Measurements from ENCODE around the gene DSCAML1. TPM values are rescaled to one million over a fixed set of nuclear protein-coding genes. Genes with fewer than 3 reads are reported as not detected.

The DSCAML1 gene
- total RNA-seq, 1 donor from 2014 or later = 0.16 TPM

DNA sequence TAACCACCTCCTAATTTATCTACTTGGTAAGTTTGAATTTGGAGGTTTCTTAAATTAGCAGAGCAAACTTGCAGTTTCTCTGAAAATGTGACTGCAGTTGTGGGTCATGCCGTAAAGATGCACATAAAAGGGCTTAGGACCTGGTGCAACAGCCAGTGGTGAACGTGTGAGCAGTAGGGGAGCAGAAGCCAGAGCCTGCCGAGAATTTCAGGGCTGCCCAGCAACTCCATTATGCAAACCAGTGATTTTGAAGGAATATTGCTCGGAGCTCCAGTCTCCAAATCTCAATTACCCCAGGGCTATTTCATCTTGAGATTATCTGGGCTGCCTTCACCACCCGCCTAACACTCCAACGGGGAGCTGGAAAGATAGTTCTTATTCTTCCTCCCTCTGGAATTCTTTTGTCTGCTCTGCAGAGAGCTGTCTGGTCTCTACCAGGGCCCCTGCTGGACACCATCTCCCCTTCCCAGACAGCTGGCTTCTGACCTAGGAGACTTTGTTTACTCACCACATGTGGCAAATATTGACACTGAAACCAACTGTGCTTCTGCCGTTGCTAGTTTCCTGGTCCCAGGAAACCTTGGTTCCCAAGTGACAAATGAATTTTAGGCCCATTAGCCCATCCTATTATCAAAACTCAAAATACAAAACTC lies 93.9 kb downstream of the DSCAML1 start:
- Histone ChIP-seq H4K20me1 (ENCODE audit: insufficient read depth, low read length) (no peaks in the 10 kb centered on the region), H3K36me3 (ENCODE audit: insufficient read depth, low read length) (no peaks in the 10 kb centered on the region), H3K79me2 (ENCODE audit: insufficient read depth, low read length) (no peaks in the 10 kb centered on the region), H3K4me2 (ENCODE audit: low read length) (no peak overlapping the region), H3K9ac (ENCODE audit: low read length) (no peak overlapping the region), H3K27me3 (ENCODE audit: insufficient read depth, low read length) (peaks cover 10% of the 10 kb centered on the region), H3K4me1 (ENCODE audit: insufficient read depth, low read length) (no peaks in the 10 kb centered on the region), H3K4me3 (ENCODE audit: insufficient read depth, low read depth, low read length) (no peak overlapping the region), H3K27ac (ENCODE audit: low read depth, low read length) (no peak overlapping the region), H2AFZ (ENCODE audit: low read depth, low read length) (no peak overlapping the region), H3K9me3 (ENCODE audit: insufficient read depth, low read depth, low read length) (no peaks in the 10 kb centered on the region)
- Mint-ChIP-seq H3K9me3 (ENCODE audit: unreplicated experiment) (peaks cover 3% of the 10 kb centered on the region), H3K36me3 (ENCODE audit: low read depth, unreplicated experiment) (no peaks in the 10 kb centered on the region), H3K27me3 (ENCODE audit: low read depth, unreplicated experiment) (peaks cover 49% of the 10 kb centered on the region), H3K4me3 (ENCODE audit: unreplicated experiment) (no peak overlapping the region), H3K4me1 (ENCODE audit: low read depth, unreplicated experiment) (peaks cover 21% of the 10 kb centered on the region), H3K27ac (ENCODE audit: unreplicated experiment) (no peak overlapping the region)
- TF ChIP-seq, protein P1, sequence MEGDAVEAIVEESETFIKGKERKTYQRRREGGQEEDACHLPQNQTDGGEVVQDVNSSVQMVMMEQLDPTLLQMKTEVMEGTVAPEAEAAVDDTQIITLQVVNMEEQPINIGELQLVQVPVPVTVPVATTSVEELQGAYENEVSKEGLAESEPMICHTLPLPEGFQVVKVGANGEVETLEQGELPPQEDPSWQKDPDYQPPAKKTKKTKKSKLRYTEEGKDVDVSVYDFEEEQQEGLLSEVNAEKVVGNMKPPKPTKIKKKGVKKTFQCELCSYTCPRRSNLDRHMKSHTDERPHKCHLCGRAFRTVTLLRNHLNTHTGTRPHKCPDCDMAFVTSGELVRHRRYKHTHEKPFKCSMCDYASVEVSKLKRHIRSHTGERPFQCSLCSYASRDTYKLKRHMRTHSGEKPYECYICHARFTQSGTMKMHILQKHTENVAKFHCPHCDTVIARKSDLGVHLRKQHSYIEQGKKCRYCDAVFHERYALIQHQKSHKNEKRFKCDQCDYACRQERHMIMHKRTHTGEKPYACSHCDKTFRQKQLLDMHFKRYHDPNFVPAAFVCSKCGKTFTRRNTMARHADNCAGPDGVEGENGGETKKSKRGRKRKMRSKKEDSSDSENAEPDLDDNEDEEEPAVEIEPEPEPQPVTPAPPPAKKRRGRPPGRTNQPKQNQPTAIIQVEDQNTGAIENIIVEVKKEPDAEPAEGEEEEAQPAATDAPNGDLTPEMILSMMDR (IDR thresholded peaks at IDR 0.05; ENCODE audit: insufficient read depth, low read depth, low read length) = no peak
- no peak for TF ChIP-seq EZH2 (IDR thresholded peaks at IDR 0.05; ENCODE audit: insufficient read depth, low read length)
- no peak for FAIRE-seq
- no peak for DNase-seq (ENCODE audit: low read depth)

DNA sequence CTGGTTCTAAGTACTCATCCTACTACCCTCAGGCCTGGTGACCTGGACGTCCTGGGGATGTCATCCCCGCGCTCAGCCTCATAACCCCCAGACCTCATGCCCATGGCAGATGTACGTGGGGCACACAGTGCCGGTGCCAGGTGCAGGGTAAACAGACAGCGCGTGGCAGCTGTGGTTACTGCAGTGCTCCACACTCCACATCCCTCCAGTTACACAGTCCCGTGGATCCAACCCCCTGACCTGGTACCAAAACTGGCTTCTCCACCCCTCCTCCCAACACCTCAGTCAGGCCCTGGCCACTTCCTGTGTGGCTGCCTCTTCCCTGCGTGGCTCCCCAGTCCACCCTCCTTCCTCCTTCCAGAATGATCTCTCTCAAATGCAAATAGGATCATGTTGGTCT lies 95.2 kb downstream of the DSCAML1 start:
- H3K4me1 Mint-ChIP-seq (ENCODE audit: low read depth, unreplicated experiment) = peaks cover 21% of the 10 kb centered on the region
- no peak overlapping the region for H3K9ac ChIP-seq (ENCODE audit: low read length)

DNA sequence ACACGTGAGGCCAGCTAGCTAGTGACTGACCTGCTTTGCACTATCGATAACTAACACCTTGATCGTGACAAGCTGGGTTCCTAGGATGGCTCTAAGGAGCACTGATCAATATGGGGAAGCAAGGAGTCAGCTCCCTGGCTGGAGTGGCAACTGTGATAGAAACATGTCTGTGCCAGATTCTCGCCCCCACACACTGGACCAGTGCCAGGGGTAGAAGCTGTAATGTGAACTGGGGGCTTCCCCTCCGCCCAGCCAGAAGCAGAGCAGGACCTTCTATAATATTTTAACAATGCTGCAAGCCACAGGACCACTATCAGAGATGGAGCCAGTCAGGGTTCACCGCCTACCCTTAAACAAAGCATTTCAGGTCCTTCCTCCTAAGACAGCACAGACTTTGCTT lies 96.5 kb downstream of the DSCAML1 start:
- H3K4me3 Mint-ChIP-seq (ENCODE audit: unreplicated experiment) = no peak overlapping the region
- H3K9me3 ChIP-seq (ENCODE audit: insufficient read depth, low read depth, low read length) = no peaks in the 10 kb centered on the region
- no peaks in the 10 kb centered on the region for H3K79me2 ChIP-seq (ENCODE audit: insufficient read depth, low read length)
- H2AFZ ChIP-seq (ENCODE audit: low read depth, low read length) = no peak overlapping the region
- no peak overlapping the region for H3K9ac ChIP-seq (ENCODE audit: low read length)
- DNase-seq (ENCODE audit: low read depth) (no peak), FAIRE-seq (no peak)
- peaks cover 3% of the 10 kb centered on the region for H3K9me3 Mint-ChIP-seq (ENCODE audit: unreplicated experiment)
- no peak overlapping the region for H3K27ac ChIP-seq (ENCODE audit: low read depth, low read length)
- no peaks in the 10 kb centered on the region for H3K4me1 ChIP-seq (ENCODE audit: insufficient read depth, low read length)
- peaks cover 21% of the 10 kb centered on the region for H3K4me1 Mint-ChIP-seq (ENCODE audit: low read depth, unreplicated experiment)
- no peak overlapping the region for H3K4me2 ChIP-seq (ENCODE audit: low read length)
- no peaks in the 10 kb centered on the region for H3K36me3 ChIP-seq (ENCODE audit: insufficient read depth, low read length)
- H3K27me3 Mint-ChIP-seq (ENCODE audit: low read depth, unreplicated experiment) = peaks cover 31% of the 10 kb centered on the region
- H3K4me3 ChIP-seq (ENCODE audit: insufficient read depth, low read depth, low read length) = no peak overlapping the region
- H3K27me3 ChIP-seq (ENCODE audit: insufficient read depth, low read length) = peaks cover 14% of the 10 kb centered on the region
- no peaks in the 10 kb centered on the region for H4K20me1 ChIP-seq (ENCODE audit: insufficient read depth, low read length)
- no peaks in the 10 kb centered on the region for H3K36me3 Mint-ChIP-seq (ENCODE audit: low read depth, unreplicated experiment)
- TF ChIP-seq, protein P1 (IDR thresholded peaks at IDR 0.05; ENCODE audit: insufficient read depth, low read depth, low read length) = no peak
- TF ChIP-seq EZH2 (IDR thresholded peaks at IDR 0.05; ENCODE audit: insufficient read depth, low read length) = no peak
- H3K27ac Mint-ChIP-seq (ENCODE audit: unreplicated experiment) = no peak overlapping the region

More for the DNA sequence above, 95.2 kb downstream of the DSCAML1 start:
- Histone ChIP-seq H2AFZ (ENCODE audit: low read depth, low read length) (no peak overlapping the region), H3K9me3 (ENCODE audit: insufficient read depth, low read depth, low read length) (no peaks in the 10 kb centered on the region), H3K27ac (ENCODE audit: low read depth, low read length) (no peak overlapping the region), H3K36me3 (ENCODE audit: insufficient read depth, low read length) (no peaks in the 10 kb centered on the region), H3K27me3 (ENCODE audit: insufficient read depth, low read length) (peaks cover 10% of the 10 kb centered on the region), H3K4me1 (ENCODE audit: insufficient read depth, low read length) (no peaks in the 10 kb centered on the region), H3K4me2 (ENCODE audit: low read length) (no peak overlapping the region), H4K20me1 (ENCODE audit: insufficient read depth, low read length) (no peaks in the 10 kb centered on the region), H3K4me3 (ENCODE audit: insufficient read depth, low read depth, low read length) (no peak overlapping the region), H3K79me2 (ENCODE audit: insufficient read depth, low read length) (no peaks in the 10 kb centered on the region)
- Mint-ChIP-seq H3K27me3 (ENCODE audit: low read depth, unreplicated experiment) (peaks cover 44% of the 10 kb centered on the region), H3K27ac (ENCODE audit: unreplicated experiment) (peak overlapping the region; percentile 18), H3K4me3 (ENCODE audit: unreplicated experiment) (no peak overlapping the region), H3K9me3 (ENCODE audit: unreplicated experiment) (peaks cover 3% of the 10 kb centered on the region), H3K36me3 (ENCODE audit: low read depth, unreplicated experiment) (no peaks in the 10 kb centered on the region)
- DNase-seq (ENCODE audit: low read depth) (no peak), FAIRE-seq (no peak)
- TF ChIP-seq, protein P1 (IDR thresholded peaks at IDR 0.05; ENCODE audit: insufficient read depth, low read depth, low read length) = no peak
- no peak for TF ChIP-seq EZH2 (IDR thresholded peaks at IDR 0.05; ENCODE audit: insufficient read depth, low read length)
